Subcutaneous abdominal adipose tissue (tissue), 5 donors: ENCODE measurements around the gene DOCK1.

ENCODE experiments used
- H3K27ac ChIP-seq: one replicate; pipeline ENCODE4 v1.7.0; 2013; ENCODE audit warnings: low read depth, mild to moderate bottlenecking, inconsistent platforms, low read length, moderate library complexity
- H3K27me3 ChIP-seq, 5 donors: one replicate each; pipeline ENCODE4 v1.7.0; 2013; ENCODE audit warnings: low read length in 5 of 5, inconsistent platforms in 1 of 5; ENCODE audit not compliant: control insufficient read depth in 5 of 5, insufficient read depth in 4 of 5
- H3K36me3 ChIP-seq, 5 donors: one replicate each; pipeline ENCODE4 v1.7.0; 2013; ENCODE audit warnings: low read length in 5 of 5; ENCODE audit not compliant: control insufficient read depth in 5 of 5, insufficient read depth in 5 of 5
- H3K4me1 ChIP-seq, 5 donors: one replicate each; pipeline ENCODE4 v1.7.0; 2013; ENCODE audit warnings: low read length in 5 of 5, mild to moderate bottlenecking in 3 of 5, moderate library complexity in 1 of 5; ENCODE audit not compliant: control insufficient read depth in 5 of 5, insufficient read depth in 5 of 5
- H3K4me3 ChIP-seq, 5 donors: one replicate each; pipeline ENCODE4 v1.7.0; 2013; ENCODE audit warnings: low read length in 5 of 5, low read depth in 1 of 5
- H3K9ac ChIP-seq, 5 donors: one replicate each; pipeline ENCODE4 v1.7.0; 2013; ENCODE audit warnings: low read length in 5 of 5, mild to moderate bottlenecking in 4 of 5, moderate library complexity in 3 of 5
- H3K9me3 ChIP-seq, 5 donors: one replicate each; pipeline ENCODE4 v1.7.0; 2013; ENCODE audit warnings: low read length in 5 of 5; ENCODE audit not compliant: control insufficient read depth in 5 of 5
- donor health status: healthy.
- donor health status: healthy.
- donor health status: healthy.
- donor health status: healthy.
- donor health status: healthy.

DOCK1 gene

DNA sequence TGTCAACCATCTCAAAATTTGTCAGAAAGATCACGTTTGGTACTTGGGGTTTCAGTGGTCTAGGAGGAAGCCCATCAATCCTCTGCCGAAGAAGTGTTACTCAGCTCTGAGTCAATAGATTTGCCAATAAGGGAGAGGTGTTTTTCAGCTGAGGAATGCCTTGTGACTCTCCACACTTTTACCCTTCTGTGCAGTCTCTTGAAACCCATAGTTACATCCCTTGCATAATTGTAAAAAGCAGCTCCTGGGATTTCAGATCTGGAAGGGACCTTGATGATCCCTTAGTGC is 243.6 kb downstream of the DOCK1 start:
- Histone ChIP-seq H3K27ac (no peak overlapping the region), H3K36me3 (peaks cover 2 to 8% (median 7%) of the 10 kb centered on the region in 5 donors), H3K4me3 (no peak overlapping the region), H3K27me3 (no peaks in the 10 kb centered on the region), H3K4me1 (no peaks in the 10 kb centered on the region), H3K9me3 (no peaks in the 10 kb centered on the region), H3K9ac (no peak overlapping the region)

DNA sequence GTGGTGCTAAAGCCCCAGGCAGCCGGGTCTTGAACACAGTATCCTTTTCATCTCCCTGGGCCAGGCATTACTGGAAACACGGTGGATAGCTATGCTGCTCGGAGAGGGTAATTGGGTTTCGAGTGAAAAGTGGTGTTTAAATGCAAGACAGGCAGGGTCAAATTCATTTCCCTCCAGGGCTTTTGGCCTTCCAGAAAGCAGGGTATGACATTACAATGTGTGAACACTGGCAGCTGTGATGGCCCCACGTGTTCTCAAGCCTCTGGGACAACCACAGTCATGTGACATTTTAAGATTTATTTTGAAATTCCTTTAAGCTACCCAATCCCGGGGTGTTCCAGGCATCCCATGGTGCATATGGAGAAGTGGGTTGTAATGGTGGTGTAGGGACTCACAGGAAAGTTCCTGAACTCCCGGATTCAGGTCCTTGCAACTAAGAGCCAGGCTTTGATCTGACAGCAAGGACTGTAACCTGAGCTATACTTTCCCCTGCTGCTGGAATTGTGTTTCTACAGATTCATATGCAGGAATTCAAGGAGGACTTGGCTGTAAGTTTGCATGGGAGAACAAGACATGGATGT is 244.4 kb downstream of the DOCK1 start:
- Histone ChIP-seq H3K9ac (no peak overlapping the region), H3K4me1 (no peaks in the 10 kb centered on the region), H3K36me3 (peaks cover 0 to 8% (median 3%) of the 10 kb centered on the region in 5 donors), H3K4me3 (no peak overlapping the region), H3K27me3 (no peaks in the 10 kb centered on the region), H3K9me3 (no peaks in the 10 kb centered on the region), H3K27ac (no peak overlapping the region)

DNA sequence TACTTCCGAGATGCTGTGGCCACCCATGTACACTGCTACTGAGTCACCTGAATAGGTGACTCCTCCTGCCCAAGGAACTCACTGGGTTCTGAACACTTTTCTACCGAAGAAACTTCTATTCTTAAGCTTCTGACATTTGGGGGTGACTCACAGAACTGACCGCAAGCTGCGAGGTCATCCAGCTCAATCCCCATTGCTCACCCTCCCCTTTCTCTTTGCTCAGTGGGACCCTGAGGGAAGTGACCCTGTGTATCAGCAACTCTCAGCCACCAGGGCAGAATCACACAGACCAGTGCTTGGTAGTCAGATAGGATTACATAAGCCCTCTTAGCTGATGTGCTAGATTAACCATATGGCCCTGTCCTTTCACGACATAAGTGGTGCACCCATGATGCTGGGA is 244.9 kb downstream of the DOCK1 start:
- no peak overlapping the region for H3K4me3 ChIP-seq
- H3K9me3 ChIP-seq: no peaks in the 10 kb centered on the region
- no peak overlapping the region for H3K27ac ChIP-seq
- H3K9ac ChIP-seq: no peak overlapping the region
- no peaks in the 10 kb centered on the region for H3K4me1 ChIP-seq
- no peaks in the 10 kb centered on the region for H3K27me3 ChIP-seq
- peaks cover 0 to 8% (median 3%) of the 10 kb centered on the region in 5 donors for H3K36me3 ChIP-seq

DNA sequence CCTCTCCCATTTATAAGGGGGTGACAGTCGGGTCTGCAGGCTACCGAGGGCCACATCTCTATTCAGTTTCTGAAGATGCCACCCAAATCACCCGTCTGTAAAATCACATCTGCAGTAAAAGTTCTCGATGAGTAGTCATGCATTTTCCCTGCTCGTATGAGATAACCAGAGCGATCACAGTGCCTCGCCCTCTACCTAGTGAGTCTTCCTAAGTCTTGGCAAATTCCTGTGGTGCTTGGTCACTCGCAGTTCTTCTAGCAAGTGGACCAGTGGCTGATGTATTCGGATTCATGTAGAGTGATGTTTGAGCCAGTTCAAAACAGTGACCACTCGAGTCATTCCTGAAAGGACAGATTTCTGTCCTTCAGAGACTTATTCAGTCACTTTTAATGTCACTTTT is 246.3 kb downstream of the DOCK1 start:
- Histone ChIP-seq H3K36me3 (peaks cover 0 to 5% (median 3%) of the 10 kb centered on the region in 5 donors), H3K9me3 (no peaks in the 10 kb centered on the region), H3K27ac (no peak overlapping the region), H3K4me1 (no peaks in the 10 kb centered on the region), H3K27me3 (no peaks in the 10 kb centered on the region), H3K9ac (no peak overlapping the region), H3K4me3 (no peak overlapping the region)

DNA sequence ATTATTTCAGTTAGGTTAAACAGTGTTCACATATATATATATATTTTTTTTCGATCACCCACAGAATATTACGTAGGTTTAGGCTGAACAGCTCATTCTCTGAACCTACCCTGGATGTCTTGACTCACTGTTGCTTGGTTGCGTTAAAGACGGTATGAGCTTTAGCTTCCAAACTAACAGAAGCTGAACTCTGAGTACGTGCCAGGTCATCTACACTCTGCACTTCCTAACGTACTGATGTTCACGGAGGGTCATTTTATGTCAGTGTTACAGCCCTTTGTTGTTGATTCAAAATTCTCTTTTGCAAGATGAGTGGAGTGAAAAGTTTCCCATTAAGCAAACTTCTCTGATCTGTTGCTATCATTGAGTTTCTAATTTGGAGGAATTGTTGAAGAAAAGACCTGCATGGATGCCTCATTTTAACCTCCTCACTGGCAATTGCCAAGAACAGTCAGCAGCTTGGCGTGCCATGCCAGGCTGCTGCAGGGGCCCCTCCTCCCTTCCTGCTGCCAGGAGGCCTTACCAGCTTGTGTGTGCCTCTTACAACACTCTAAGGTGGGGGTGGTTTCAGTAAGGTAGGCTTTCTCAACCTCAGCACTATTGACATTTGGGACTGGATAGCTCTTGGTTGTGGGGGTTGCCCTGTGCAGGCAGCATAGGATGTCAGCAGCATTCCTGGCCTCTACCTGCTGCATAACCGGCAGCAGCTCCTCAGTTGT is 246.9 kb downstream of the DOCK1 start:
- Histone ChIP-seq H3K4me1 (no peaks in the 10 kb centered on the region), H3K36me3 (peaks cover 0 to 5% (median 3%) of the 10 kb centered on the region in 5 donors), H3K9ac (no peak overlapping the region), H3K27ac (no peak overlapping the region), H3K9me3 (no peaks in the 10 kb centered on the region), H3K27me3 (no peaks in the 10 kb centered on the region), H3K4me3 (no peak overlapping the region)

DNA sequence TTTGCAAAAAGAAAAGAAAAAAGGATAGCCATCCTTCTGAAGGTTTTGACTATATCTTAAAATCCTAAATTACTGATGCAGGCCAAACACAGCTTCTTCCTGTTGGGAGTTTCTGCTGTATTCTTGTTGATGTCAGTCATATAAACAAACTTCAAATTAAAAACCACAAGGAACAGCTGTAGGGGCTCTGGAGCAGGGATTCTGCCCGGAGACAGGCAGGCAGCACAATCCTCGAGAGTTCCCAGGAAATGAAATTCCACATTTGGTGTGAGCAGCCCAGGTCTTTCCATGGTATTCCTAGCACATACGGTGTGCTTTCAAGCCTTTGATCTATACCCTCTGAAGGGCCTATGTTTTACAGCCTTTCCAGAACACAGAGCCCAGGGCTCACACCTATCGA is 248.0 kb downstream of the DOCK1 start:
- no peak overlapping the region for H3K4me3 ChIP-seq
- H3K27ac ChIP-seq: no peak overlapping the region
- H3K36me3 ChIP-seq: peaks cover 0 to 5% (median 3%) of the 10 kb centered on the region in 5 donors
- no peaks in the 10 kb centered on the region for H3K4me1 ChIP-seq
- H3K27me3 ChIP-seq: no peaks in the 10 kb centered on the region
- H3K9me3 ChIP-seq: no peaks in the 10 kb centered on the region
- H3K9ac ChIP-seq: no peak overlapping the region

DNA sequence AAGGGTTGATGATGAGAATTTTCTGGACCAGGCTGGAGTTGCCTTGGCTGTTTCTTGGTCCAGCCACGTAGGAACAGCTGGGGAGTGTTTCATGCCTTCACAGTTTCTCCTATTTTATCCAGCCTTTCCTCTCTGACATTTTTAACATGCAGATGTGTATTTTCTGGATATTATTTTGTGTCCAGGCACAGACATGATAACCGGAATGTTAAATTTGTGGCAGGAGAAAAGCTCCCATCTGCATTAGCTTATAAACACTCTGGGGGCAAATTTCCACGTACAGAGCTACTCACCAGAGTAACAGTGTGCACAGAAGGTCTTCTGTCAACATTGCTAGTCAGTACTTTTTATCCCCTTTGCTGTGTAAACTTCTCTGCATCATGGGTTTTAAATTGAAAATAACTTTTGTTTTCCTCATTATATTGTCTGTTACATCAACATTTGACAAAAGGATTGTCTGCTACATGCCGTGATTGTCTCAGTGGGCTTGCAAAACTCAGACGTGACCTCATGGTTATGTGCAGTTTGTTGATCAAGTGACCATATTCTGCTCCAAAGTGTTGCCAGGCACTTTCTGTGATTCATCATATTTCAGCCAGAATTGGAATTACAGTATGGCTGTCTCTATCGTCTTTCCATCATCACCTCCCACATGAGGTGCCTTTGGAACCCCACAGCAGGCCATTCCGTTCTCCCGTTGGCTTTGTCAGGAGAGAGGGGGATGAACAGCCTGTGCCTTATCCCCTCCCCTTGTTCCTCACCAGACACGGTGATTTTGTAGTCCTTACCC is 249.8 kb downstream of the DOCK1 start:
- H3K27me3 ChIP-seq: no peaks in the 10 kb centered on the region
- H3K4me3 ChIP-seq: no peak overlapping the region

DNA sequence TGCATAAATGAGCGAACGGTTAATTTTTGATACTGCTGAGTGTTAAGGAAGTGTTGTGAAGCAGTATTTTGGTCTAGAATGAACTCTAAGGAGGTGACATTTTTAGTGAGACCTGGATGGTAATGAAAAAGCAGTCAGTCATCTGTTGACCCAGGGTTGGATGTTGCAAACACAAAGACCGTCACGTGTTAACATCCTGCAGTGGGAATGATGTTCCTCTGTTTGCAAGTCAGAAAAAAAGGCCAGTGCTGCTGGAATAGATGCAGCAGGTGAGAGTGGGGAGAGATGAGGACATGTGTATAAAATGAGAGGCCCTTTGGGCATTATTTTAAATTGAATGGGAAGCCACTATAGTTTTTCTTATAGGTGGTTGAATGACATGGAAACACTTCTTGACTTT is 251.9 kb downstream of the DOCK1 start:
- Histone ChIP-seq H3K36me3 (no peaks in the 10 kb centered on the region), H3K27me3 (no peaks in the 10 kb centered on the region), H3K9ac (no peak overlapping the region), H3K9me3 (no peaks in the 10 kb centered on the region), H3K4me3 (no peak overlapping the region), H3K4me1 (no peaks in the 10 kb centered on the region), H3K27ac (no peak overlapping the region)

More for the DNA sequence above, 249.8 kb downstream of the DOCK1 start:
- Histone ChIP-seq H3K36me3 (peaks cover 0 to 3% (median 3%) of the 10 kb centered on the region in 5 donors), H3K9ac (no peak overlapping the region), H3K4me1 (no peaks in the 10 kb centered on the region), H3K27ac (no peak overlapping the region), H3K9me3 (no peaks in the 10 kb centered on the region)

DNA sequence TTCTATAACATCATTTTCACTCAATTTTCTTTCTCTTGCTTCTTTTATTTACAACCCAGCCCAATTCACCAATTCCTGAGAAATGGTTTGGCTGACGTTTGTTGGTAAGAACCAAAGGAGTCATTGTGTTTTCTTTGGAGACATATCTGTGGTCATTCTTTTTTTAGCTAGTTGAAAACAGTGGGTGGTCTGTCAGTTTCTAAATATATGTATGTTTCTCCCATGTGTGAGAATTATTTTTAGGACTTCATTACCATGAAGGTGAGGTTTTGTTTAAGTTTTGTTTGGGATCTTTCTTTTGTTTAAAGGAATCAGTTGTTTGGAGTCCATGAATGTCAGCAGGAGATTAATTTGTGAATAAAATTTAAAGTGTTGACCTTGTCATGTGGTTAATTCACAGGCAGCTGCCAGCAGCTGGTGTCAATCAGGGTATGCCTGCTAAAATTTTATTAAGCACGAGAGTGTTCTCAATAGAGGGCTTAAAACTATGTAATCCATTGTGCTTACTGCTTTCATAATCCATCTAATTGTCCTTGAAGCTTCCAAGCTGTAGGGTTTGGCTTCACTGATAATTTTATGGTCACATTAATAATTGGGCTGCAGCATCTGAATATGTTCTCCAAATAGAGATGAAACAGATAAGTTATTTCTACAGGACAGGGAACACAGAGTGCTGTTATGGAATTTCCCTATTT is 252.4 kb downstream of the DOCK1 start:
- Histone ChIP-seq H3K27ac (no peak overlapping the region), H3K4me1 (no peaks in the 10 kb centered on the region), H3K9me3 (no peaks in the 10 kb centered on the region), H3K36me3 (no peaks in the 10 kb centered on the region), H3K9ac (no peak overlapping the region), H3K4me3 (no peak overlapping the region), H3K27me3 (no peaks in the 10 kb centered on the region)

DNA sequence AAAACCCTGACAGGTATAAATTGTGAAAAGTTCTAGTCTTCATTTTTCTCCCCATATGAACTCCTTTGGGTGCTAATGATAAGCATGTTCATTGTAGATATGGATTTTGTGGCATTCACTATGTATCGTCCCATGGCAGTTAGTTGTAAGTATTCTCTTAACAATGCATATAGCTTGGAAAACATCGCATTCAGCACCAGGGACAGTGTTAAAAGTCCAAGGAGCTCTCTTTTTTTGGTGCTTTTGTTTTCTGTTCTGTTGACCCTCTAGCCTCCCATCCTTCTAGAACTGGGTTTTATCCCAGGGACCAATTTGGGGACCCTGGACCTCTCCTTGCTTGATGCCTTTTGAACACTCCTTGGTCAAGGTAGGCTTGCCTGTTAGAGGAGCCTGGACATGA is 253.4 kb downstream of the DOCK1 start:
- no peak overlapping the region for H3K9ac ChIP-seq
- H3K36me3 ChIP-seq: no peaks in the 10 kb centered on the region
- no peaks in the 10 kb centered on the region for H3K27me3 ChIP-seq
- H3K27ac ChIP-seq: no peak overlapping the region
- H3K4me1 ChIP-seq: peaks cover 0 to 8% (median 5%) of the 10 kb centered on the region in 5 donors
- H3K4me3 ChIP-seq: no peak overlapping the region
- no peaks in the 10 kb centered on the region for H3K9me3 ChIP-seq
